Keratinocyte (primary cell): ENCODE data around the gene SS18L1. TPM values are rescaled to one million over a fixed set of nuclear protein-coding genes. Genes with fewer than 3 reads are reported as not detected.
A peak's percentile ranks its signal among the peaks of the same experiment; 100 is the strongest.

Experiments
- DNase-seq: peaks from one replicate; pipeline ENCODE4 v3.0.0-alpha.2; 2011; ENCODE audit warnings: low read depth, missing footprints, low spot score
- FAIRE-seq: peaks from 2 replicates; lab custom pipeline; 2011; peaks lifted over from hg19 to GRCh38; lab: Jason Lieb, UNC
- H2AFZ ChIP-seq: 2 replicates; pipeline ENCODE4 v1.6.0; 2012; ENCODE audit warnings: low read length, control low read depth, inconsistent platforms; ENCODE audit not compliant: control insufficient read depth
- H3K27ac ChIP-seq: 2 replicates; pipeline ENCODE4 v1.5.1; 2011; ENCODE audit warnings: low read length; ENCODE audit not compliant: control insufficient read depth, insufficient read depth
- H3K27me3 ChIP-seq: 3 replicates; pipeline ENCODE4 v1.6.0; 2011; ENCODE audit warnings: low read length; ENCODE audit not compliant: control insufficient read depth, insufficient read depth; ENCODE audit errors: extremely low read depth
- H3K36me3 ChIP-seq, 2 experiments: 2 replicates in 1 of 2; 3 replicates in 1 of 2; pipeline ENCODE4 v1.5.1; 2011; ENCODE audit warnings: low read length in 2 of 2, mild to moderate bottlenecking in 1 of 2; ENCODE audit not compliant: control insufficient read depth in 2 of 2, insufficient read depth in 2 of 2; ENCODE audit errors: extremely low read depth in 1 of 2
- H3K4me1 ChIP-seq: 3 replicates; pipeline ENCODE4 v1.5.1; 2011; ENCODE audit warnings: low read length; ENCODE audit not compliant: control insufficient read depth, insufficient read depth; ENCODE audit errors: extremely low read depth
- H3K4me2 ChIP-seq: 3 replicates; pipeline ENCODE4 v1.6.0; 2011; ENCODE audit warnings: low read depth, low read length; ENCODE audit not compliant: control insufficient read depth, insufficient read depth; ENCODE audit errors: extremely low read depth
- H3K4me3 ChIP-seq, 3 experiments: fragments of 200-600 bp in 1 of 3; sonication (generic) in 1 of 3; 2 replicates in 2 of 3; 3 replicates in 1 of 3; pipeline ENCODE4 v1.5.1; 2011 to 2016; ENCODE audit warnings: low read length in 3 of 3, mild to moderate bottlenecking in 3 of 3, control low read depth in 2 of 3, inconsistent platforms in 1 of 3, low read depth in 1 of 3, mixed read lengths in 1 of 3, mixed run types in 1 of 3, moderate library complexity in 1 of 3; ENCODE audit not compliant: control insufficient read depth in 2 of 3, insufficient read depth in 2 of 3; ENCODE audit errors: extremely low read depth in 1 of 3
- H3K79me2 ChIP-seq: 2 replicates; pipeline ENCODE4 v1.6.0; 2012; ENCODE audit warnings: low read length; ENCODE audit not compliant: control insufficient read depth, insufficient read depth
- H3K9ac ChIP-seq: 3 replicates; pipeline ENCODE4 v1.6.0; 2011; ENCODE audit warnings: low read length; ENCODE audit not compliant: control insufficient read depth, insufficient read depth; ENCODE audit errors: extremely low read depth
- H3K9me1 ChIP-seq: 3 replicates; pipeline ENCODE4 v1.6.0; 2011; ENCODE audit warnings: low read length; ENCODE audit not compliant: control insufficient read depth, insufficient read depth; ENCODE audit errors: extremely low read depth
- H3K9me3 ChIP-seq: 2 replicates; pipeline ENCODE4 v1.5.1; 2012; ENCODE audit warnings: low read depth, low read length; ENCODE audit not compliant: control insufficient read depth
- H4K20me1 ChIP-seq: 3 replicates; pipeline ENCODE4 v1.6.0; 2011; ENCODE audit warnings: low read length; ENCODE audit not compliant: control insufficient read depth, insufficient read depth; ENCODE audit errors: extremely low read depth
- CTCF ChIP-seq, 3 experiments: IDR thresholded peaks in 1 of 3; conservative IDR thresholded peaks in 1 of 3; optimal IDR thresholded peaks in 1 of 3; 2 replicates in 2 of 3; 3 replicates in 1 of 3; pipeline versions ENCODE3 to v1.5.1; 2011; ENCODE audit warnings: low read length in 3 of 3, mild to moderate bottlenecking in 3 of 3, moderate library complexity in 2 of 3, control low read depth in 1 of 3, inconsistent platforms in 1 of 3; ENCODE audit not compliant: insufficient read depth in 2 of 3; ENCODE audit errors: extremely low read depth in 1 of 3
- EZH2 ChIP-seq: IDR thresholded peaks from one replicate; pipeline ENCODE4 v1.6.1; 2012; ENCODE audit warnings: inconsistent platforms, mild to moderate bottlenecking, low read length, moderate library complexity
- dilution Hi-C: fragments of 300-500 bp; cut with MboI; formaldehyde crosslinking; loops from one replicate; pipeline ENCODE4 v1.7.0; 2020; ENCODE audit warnings: low sequenced_read_pairs; ENCODE audit not compliant: extremely low pct_ligation_motif_present
- polyA plus RNA-seq, 5 experiments: library from polyadenylated mRNA; depleted of rRNA in 3 of 5; stranded (reverse) in 3 of 5; stranded (forward) in 1 of 5; unstranded in 1 of 5; fragments of >200 nt; gene quantifications; 1 replicate in 1 of 5; 2 replicates in 3 of 5; 3 replicates in 1 of 5; pipeline versions ENCODE4 v1.2.1 to v1.2.3, GENCODE V29; 2011 to 2012; ENCODE audit warnings: missing spikeins in 2 of 5, low read depth in 1 of 5, low replicate concordance in 1 of 5

Gene SS18L1
- polyA plus RNA-seq, 1 donor (not counting 4 experiments of a cell fraction or from before 2014, with no cell fraction given), result 9.4 TPM

DNA sequence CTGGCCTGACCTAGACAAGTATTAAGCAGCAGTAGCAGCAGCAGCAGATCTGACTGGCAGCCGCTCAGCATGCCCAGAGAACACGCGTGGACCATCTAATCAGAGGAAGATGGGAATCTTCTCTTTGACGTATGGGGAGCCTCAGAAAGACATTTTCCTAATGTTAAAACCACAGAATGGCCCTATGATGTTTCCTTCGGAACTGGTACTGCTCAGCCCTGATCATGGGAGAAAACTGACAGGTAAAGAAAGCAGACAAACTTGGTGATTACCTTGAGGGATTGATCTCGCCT is 6.5 kb upstream of the SS18L1 start:
- H3K4me1 ChIP-seq, result peaks cover 12% of the 10 kb centered on the region
- no peak overlapping the region for H2AFZ ChIP-seq
- no peak for TF ChIP-seq EZH2
- TF ChIP-seq CTCF (optimal IDR thresholded peaks at IDR 0.05 in 1 of 3, IDR thresholded peaks at IDR 0.05 in 1 of 3, conservative IDR thresholded peaks at IDR 0.05 in 1 of 3; ENCODE audit: extremely low read depth in 1 of 3, insufficient read depth in 2 of 3, low read length in 3 of 3), result peak in 1 of 3 experiments; percentile 5
- dilution Hi-C loops, result no loop called here
- peaks cover 27% of the 10 kb centered on the region for H4K20me1 ChIP-seq
- no peak for DNase-seq
- no peak overlapping the region for H3K4me2 ChIP-seq
- no peaks in the 10 kb centered on the region for H3K9me3 ChIP-seq
- H3K79me2 ChIP-seq, result peaks cover 35% of the 10 kb centered on the region
- FAIRE-seq, result no peak
- no peaks in the 10 kb centered on the region for H3K27me3 ChIP-seq
- peaks cover 42 to 64% of the 10 kb centered on the region in 2 experiments for H3K36me3 ChIP-seq
- H3K9ac ChIP-seq, result no peak overlapping the region
- no peak overlapping the region for H3K27ac ChIP-seq
- H3K4me3 ChIP-seq, result no peak overlapping the region
- peaks cover 7% of the 10 kb centered on the region for H3K9me1 ChIP-seq

- H3K79me2 ChIP-seq, result peaks cover 41% of the 10 kb centered on the region
- no peak overlapping the region for H3K9ac ChIP-seq
- no peak overlapping the region for H3K27ac ChIP-seq
- FAIRE-seq (no peak), DNase-seq (no peak)
- dilution Hi-C loops, result no loop called here
- peaks cover 12% of the 10 kb centered on the region for H3K4me1 ChIP-seq
- TF ChIP-seq EZH2 (no peak), CTCF (optimal IDR thresholded peaks at IDR 0.05 in 1 of 3, IDR thresholded peaks at IDR 0.05 in 1 of 3, conservative IDR thresholded peaks at IDR 0.05 in 1 of 3; ENCODE audit: extremely low read depth in 1 of 3, insufficient read depth in 2 of 3, low read length in 3 of 3) (no peak)
- peaks cover 29% of the 10 kb centered on the region for H4K20me1 ChIP-seq
- H2AFZ ChIP-seq, result no peak overlapping the region
- H3K4me2 ChIP-seq, result no peak overlapping the region
- H3K9me3 ChIP-seq, result no peaks in the 10 kb centered on the region
- no peak overlapping the region for H3K4me3 ChIP-seq
- H3K27me3 ChIP-seq, result no peaks in the 10 kb centered on the region
- H3K9me1 ChIP-seq, result peaks cover 7% of the 10 kb centered on the region
- peaks cover 39 to 58% of the 10 kb centered on the region in 2 experiments for H3K36me3 ChIP-seq
These were observed 5.9 kb upstream of the SS18L1 start for GRCh38 chr20:62137478-62138203.
